ENCODE results near the gene FAM184A.
"Not testable (repeated sequence)": the region's sequence is repeated elsewhere in the genome, so short reads cannot be mapped to it uniquely, and the experiment has no call there.

Gene FAM184A

DNA sequence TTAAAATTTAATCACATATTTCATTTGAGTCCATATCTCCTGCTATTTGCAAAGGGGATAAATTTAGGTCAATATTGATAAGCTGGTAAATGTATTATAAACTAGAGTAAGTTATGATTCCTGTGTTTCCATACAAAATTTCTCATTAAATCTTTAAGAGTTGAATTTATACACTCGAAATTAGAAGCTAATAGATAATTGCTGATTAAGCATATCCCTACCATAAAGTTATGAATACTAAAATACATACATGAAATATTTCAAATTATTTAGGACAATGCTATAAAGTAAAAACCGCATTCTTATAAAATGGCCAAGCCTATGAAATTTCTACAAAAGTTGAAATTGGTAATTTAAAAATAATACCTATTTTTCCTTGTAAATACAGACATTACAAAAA lies 71.5 kb downstream of the FAM184A start:
- no peak for DNase-seq (ENCODE audit: low spot score)
- in situ Hi-C loops (cut with MboI; ENCODE audit: low pct_unique_long_range_greater_than_20kb, low sequenced_read_pairs, unreplicated experiment) = no loop called here
- TF ChIP-seq, protein P1, sequence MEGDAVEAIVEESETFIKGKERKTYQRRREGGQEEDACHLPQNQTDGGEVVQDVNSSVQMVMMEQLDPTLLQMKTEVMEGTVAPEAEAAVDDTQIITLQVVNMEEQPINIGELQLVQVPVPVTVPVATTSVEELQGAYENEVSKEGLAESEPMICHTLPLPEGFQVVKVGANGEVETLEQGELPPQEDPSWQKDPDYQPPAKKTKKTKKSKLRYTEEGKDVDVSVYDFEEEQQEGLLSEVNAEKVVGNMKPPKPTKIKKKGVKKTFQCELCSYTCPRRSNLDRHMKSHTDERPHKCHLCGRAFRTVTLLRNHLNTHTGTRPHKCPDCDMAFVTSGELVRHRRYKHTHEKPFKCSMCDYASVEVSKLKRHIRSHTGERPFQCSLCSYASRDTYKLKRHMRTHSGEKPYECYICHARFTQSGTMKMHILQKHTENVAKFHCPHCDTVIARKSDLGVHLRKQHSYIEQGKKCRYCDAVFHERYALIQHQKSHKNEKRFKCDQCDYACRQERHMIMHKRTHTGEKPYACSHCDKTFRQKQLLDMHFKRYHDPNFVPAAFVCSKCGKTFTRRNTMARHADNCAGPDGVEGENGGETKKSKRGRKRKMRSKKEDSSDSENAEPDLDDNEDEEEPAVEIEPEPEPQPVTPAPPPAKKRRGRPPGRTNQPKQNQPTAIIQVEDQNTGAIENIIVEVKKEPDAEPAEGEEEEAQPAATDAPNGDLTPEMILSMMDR (IDR thresholded peaks at IDR 0.05; ENCODE audit: extremely low read depth, insufficient read depth, missing control alignments) = no peak

DNA sequence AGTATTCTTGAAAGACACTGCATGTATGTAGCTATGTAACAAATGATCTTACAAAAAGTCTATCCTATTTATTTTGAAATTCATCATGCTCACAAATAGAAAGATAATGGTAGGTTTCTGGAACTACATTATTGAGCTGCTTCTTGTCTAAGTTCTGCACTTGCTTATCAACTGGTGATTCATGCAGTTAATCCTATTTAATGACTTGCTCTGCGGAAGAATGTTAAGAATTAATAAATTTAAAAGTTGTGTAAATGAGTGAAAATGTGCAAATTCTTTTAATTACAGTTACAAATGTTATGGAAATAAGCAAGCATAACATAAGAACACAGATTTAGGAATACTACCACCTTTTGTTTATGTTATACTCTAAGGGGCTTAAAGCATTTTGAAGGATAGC lies 76.4 kb downstream of the FAM184A start:
- TF ChIP-seq, protein P1 (IDR thresholded peaks at IDR 0.05; ENCODE audit: extremely low read depth, insufficient read depth, missing control alignments) = no peak
- in situ Hi-C loops (cut with MboI; ENCODE audit: low pct_unique_long_range_greater_than_20kb, low sequenced_read_pairs, unreplicated experiment) = no loop called here
- no peak for DNase-seq (ENCODE audit: low spot score)

DNA sequence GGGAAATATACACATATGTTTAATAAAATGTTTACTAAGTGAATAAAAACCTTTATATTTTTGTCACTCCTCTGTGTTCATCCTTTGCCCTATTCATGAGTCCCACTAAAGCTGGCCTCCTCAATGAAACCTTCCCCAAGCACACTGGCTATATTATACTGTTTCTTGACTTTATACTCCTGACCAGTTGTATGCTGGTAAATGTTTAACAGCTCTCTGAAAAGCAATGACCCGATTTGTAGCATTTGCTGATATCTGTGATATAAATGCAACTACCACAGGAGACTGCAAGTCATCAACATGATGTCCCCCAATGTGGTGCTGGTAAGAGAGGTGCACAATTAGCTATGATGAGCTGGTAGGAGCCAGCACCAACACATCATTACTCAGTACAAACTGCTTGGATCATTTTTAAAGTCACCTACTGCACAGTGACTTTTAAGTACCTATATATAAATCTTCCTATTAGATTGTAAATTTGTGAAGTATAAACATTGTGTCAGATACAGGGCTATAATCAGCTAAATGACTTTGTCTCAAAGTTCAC lies 78.9 kb downstream of the FAM184A start:
- TF ChIP-seq, protein P1 (IDR thresholded peaks at IDR 0.05; ENCODE audit: extremely low read depth, insufficient read depth, missing control alignments) = no peak
- in situ Hi-C loops (cut with MboI; ENCODE audit: low pct_unique_long_range_greater_than_20kb, low sequenced_read_pairs, unreplicated experiment) = no loop called here
- no peak for DNase-seq (ENCODE audit: low spot score)

DNA sequence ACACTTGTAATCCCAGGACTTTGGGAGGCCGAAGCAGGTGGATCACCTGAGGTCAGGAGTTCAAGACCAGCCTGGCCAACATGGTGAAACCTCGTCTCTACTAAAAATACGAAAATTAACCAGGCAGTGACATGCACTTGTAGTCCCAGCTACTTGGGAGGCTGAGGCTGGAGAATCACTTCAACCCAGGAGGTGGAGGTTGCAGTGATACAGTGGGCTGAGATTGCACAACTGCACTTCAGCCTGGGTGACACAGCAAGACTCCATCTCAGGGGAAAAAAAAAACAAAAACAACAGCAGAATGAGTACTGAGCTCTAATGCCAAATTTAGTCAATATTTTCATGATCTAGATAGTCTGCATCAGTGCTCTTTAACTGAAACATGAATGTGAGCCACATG lies 81.0 kb downstream of the FAM184A start:
- DNase-seq (ENCODE audit: low spot score); in situ Hi-C loops (cut with MboI; ENCODE audit: low pct_unique_long_range_greater_than_20kb, low sequenced_read_pairs, unreplicated experiment): not testable (repeated sequence)

DNA sequence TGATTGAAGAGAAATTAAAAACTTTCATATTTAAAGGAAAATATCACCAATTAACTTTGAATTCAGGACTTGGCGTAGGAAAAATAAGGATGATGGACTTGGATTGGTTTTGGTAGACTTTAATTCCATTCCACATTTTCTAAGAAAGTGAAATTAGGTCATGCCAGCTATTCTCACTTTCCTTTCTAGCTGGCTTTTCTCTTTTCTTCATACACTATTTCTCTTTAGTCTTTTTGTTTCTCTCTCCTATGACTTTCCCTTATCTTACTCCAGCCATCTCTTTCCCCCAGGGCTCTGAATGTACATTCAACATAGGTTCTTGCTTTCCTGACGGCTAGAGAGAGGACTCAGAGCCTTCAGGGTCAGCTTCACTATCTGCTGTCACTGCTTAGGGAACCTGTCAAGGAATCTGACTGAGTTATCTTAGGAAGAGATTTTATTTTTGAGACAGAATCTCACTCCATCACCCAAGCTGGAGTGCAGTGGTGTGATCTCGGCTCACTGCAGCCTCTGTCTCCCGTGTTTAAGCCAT lies 82.1 kb downstream of the FAM184A start:
- in situ Hi-C loops (cut with MboI; ENCODE audit: low pct_unique_long_range_greater_than_20kb, low sequenced_read_pairs, unreplicated experiment) = no loop called here
- TF ChIP-seq, protein P1 (IDR thresholded peaks at IDR 0.05; ENCODE audit: extremely low read depth, insufficient read depth, missing control alignments) = no peak

DNA sequence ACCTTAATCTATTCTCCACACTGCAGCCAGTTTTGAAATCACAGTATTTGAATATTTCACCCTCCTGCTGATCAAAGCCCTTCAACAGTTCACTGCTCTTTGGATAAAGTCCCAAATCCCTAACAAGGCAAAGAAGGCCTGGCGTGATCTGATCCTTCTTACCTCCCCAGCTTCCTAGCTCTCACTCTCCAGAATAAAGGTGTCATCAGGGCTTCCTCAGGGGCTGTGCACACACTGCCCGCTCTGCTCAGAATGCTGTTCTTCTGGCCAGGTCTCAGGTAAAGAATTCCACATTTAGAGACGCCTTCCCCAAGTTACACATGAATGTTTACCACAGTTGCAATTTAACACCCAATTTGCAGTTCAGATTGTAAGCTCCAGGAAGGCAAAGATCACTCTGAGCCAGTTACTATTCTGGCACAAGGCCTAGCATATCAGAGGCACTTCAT lies 84.6 kb downstream of the FAM184A start:
- in situ Hi-C loops (cut with MboI; ENCODE audit: low pct_unique_long_range_greater_than_20kb, low sequenced_read_pairs, unreplicated experiment) = no loop called here
- no peak for DNase-seq (ENCODE audit: low spot score)
- TF ChIP-seq, protein P1 (IDR thresholded peaks at IDR 0.05; ENCODE audit: extremely low read depth, insufficient read depth, missing control alignments) = no peak

More for the DNA sequence above, 82.1 kb downstream of the FAM184A start:
- DNase-seq (ENCODE audit: low spot score) = no peak

DNA sequence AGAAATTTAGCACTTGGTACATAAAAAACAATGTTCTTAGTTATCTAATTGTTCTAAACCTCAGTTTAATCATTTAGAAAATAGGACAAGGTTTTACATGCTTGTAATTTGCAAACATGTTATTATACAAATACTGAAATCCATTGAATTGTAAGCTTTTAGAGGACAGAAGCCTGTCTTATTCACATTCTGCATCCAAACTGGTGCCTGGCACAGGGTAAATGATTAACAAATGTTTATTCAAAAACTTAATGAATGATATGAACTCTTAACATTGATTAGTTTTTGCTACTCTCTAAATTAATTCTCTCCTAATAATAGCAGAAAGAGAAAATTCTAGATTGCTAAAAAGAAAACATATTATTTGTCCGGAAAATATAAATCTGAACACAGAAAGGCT lies 85.1 kb downstream of the FAM184A start:
- in situ Hi-C loops (cut with MboI; ENCODE audit: low pct_unique_long_range_greater_than_20kb, low sequenced_read_pairs, unreplicated experiment) = no loop called here
- DNase-seq (ENCODE audit: low spot score) = no peak
- TF ChIP-seq, protein P1 (IDR thresholded peaks at IDR 0.05; ENCODE audit: extremely low read depth, insufficient read depth, missing control alignments) = no peak

Measured in GM13977 (cell line).